Measurements from ENCODE around the gene MCTP1.

- TF ChIP-seq SP2 (IDR thresholded peaks at IDR 0.05; ENCODE audit: low read length) (no peak), CTCF (IDR thresholded peaks at IDR 0.05; ENCODE audit: control extremely low read depth in 1 of 3, insufficient read depth in 1 of 3, low read depth in 1 of 3, low read length in 3 of 3) (no peak)
Measured at GRCh38 chr5:94857111-94857510, 427.8 kb downstream of the MCTP1 start.

All from H1 (cell line).